Measurements from ENCODE around the gene TBC1D17.
"Not testable (repeated sequence)": the region's sequence is repeated elsewhere in the genome, so short reads cannot be mapped to it uniquely, and the experiment has no call there.

The TBC1D17 gene

DNA sequence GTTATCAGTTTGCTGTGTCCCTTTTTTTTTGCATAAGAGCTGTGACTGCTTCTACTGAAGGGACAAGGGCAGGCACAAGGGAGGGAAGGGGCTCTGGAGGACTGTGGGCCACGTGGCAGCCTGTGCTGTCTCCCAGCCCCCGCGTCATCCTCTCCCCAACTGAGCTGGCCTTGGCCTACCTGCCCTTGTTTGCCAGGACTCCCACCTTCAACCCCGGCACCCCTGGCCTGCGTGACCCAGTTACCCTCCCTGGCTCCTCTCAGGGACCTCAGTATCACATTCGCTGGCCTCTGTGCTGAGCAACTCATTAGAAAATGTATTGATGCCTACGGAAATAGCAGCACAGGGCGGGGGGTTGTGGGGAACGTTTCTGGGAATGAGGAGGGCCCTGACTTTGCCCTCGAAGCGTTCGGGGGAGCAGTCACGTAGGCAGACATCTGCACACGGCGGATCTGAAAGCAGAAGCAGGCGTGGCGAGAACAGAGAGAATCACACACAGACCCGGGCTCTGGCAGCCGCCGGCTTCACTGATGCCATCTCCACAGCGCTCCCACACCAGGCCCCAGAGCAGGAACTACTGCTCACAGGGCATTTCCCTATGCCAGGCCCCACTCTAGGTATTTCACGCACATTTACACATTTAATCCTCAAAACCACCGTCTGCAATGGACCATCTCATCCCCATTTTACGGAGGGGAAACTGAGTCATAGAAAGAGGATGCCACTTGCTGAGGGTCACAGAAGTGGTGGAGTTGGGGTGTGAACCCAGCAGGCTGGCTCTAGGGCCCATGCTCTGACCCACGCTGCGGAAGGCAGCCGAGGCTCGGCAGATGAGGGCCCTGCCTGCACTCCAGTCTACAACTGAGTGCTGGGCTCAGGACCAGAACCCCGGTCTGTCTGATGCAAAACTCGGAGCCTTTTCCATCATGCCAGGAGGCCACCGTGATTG lies 45.8 kb downstream of the TBC1D17 start:
- peak overlapping the region; percentile 99 for H3K27ac ChIP-seq (ENCODE audit: low read depth, low read length, poor library complexity, severe bottlenecking)
- peaks cover 43% of the 10 kb centered on the region for H3K79me2 ChIP-seq (ENCODE audit: insufficient read depth, low read length)
- no peaks in the 10 kb centered on the region for H3K27me3 ChIP-seq (ENCODE audit: insufficient read depth, low read length)
- H4K20me1 ChIP-seq (ENCODE audit: insufficient read depth, low read length): no peaks in the 10 kb centered on the region
- peak overlapping the region; percentile 59 for H3K9ac ChIP-seq (ENCODE audit: low read length)
- H3K4me1 ChIP-seq (ENCODE audit: insufficient read depth, low read length, severe bottlenecking): peaks cover 96% of the 10 kb centered on the region
- peaks cover 60% of the 10 kb centered on the region for H3K36me3 ChIP-seq (ENCODE audit: insufficient read depth, low read length)
- H3K9me2 ChIP-seq (ENCODE audit: low read depth, low read length): no peaks in the 10 kb centered on the region
- no peak overlapping the region for H2AFZ ChIP-seq (ENCODE audit: low read length)
- TF ChIP-seq, protein P1, sequence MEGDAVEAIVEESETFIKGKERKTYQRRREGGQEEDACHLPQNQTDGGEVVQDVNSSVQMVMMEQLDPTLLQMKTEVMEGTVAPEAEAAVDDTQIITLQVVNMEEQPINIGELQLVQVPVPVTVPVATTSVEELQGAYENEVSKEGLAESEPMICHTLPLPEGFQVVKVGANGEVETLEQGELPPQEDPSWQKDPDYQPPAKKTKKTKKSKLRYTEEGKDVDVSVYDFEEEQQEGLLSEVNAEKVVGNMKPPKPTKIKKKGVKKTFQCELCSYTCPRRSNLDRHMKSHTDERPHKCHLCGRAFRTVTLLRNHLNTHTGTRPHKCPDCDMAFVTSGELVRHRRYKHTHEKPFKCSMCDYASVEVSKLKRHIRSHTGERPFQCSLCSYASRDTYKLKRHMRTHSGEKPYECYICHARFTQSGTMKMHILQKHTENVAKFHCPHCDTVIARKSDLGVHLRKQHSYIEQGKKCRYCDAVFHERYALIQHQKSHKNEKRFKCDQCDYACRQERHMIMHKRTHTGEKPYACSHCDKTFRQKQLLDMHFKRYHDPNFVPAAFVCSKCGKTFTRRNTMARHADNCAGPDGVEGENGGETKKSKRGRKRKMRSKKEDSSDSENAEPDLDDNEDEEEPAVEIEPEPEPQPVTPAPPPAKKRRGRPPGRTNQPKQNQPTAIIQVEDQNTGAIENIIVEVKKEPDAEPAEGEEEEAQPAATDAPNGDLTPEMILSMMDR (IDR thresholded peaks at IDR 0.05; ENCODE audit: low read length): no peak
- TF ChIP-seq EZH2 (IDR thresholded peaks at IDR 0.05; ENCODE audit: borderline replicate concordance, low read length): no peak
- H3K9me3 ChIP-seq (ENCODE audit: low read length): no peaks in the 10 kb centered on the region
- H3K4me2 ChIP-seq (ENCODE audit: low read length): peak overlapping the region; percentile 61
- 0 out of 2 replicates have a peak, but pooled peaks cover 3% of the 10 kb centered on the region for H3F3A ChIP-seq (ENCODE audit: insufficient read depth, low read length)
- H3K4me3 ChIP-seq (ENCODE audit: low read depth, low read length, poor library complexity, severe bottlenecking): peak overlapping the region; percentile 51

DNA sequence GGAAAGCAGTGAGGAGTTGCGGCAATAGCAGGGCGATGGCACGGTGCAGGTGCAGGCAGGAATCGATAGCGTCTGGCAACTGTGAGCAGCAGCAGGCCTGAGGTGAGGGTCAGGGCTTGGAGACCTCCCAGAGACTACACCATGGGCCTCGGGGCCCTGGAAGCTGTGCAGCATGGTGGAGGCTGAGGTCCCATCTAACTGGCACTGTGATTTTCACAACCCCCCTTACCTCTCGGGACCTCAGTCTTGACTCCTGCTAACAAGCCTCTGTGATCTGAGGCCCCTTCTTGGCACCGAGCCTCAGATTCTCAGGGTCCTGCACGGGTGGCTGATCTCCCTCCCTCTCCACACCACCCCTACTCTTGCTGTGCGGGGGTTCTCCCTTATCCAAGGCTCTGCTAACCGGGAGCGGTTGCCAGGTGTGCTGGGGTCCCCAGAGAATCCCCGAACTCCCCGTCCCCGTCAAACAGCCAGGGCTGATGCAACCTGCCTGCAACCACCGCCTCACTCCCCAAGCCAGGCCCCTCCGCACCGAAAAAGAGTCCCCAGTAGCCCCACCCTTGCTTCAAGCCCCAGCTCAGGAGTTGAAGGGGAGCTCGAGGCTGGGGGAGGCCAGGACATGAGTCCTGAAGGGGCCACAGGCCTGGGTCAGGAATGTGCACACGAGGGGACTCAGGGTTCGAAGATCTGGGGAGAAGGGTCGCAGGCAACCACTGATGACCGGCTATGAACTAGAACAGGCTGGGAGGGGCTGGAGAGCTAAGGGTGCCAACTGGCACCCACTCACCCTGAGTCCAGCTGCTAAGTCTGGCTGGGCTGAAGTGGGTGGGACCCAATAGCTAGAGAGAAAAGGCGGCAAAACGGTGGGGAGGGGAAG lies 46.7 kb downstream of the TBC1D17 start:
- H3F3A ChIP-seq (ENCODE audit: insufficient read depth, low read length): 0 out of 2 replicates have a peak, but pooled peaks cover 3% of the 10 kb centered on the region
- no peaks in the 10 kb centered on the region for H3K27me3 ChIP-seq (ENCODE audit: insufficient read depth, low read length)
- peaks cover 94% of the 10 kb centered on the region for H3K4me1 ChIP-seq (ENCODE audit: insufficient read depth, low read length, severe bottlenecking)
- no peaks in the 10 kb centered on the region for H4K20me1 ChIP-seq (ENCODE audit: insufficient read depth, low read length)
- no peak overlapping the region for H2AFZ ChIP-seq (ENCODE audit: low read length)
- peak overlapping the region; percentile 99 for H3K27ac ChIP-seq (ENCODE audit: low read depth, low read length, poor library complexity, severe bottlenecking)
- H3K9ac ChIP-seq (ENCODE audit: low read length): peak overlapping the region; percentile 59
- peaks cover 56% of the 10 kb centered on the region for H3K36me3 ChIP-seq (ENCODE audit: insufficient read depth, low read length)
- H3K4me2 ChIP-seq (ENCODE audit: low read length): peak overlapping the region; percentile 61
- H3K4me3 ChIP-seq (ENCODE audit: low read depth, low read length, poor library complexity, severe bottlenecking): peak overlapping the region; percentile 51
- no peaks in the 10 kb centered on the region for H3K9me3 ChIP-seq (ENCODE audit: low read length)
- H3K79me2 ChIP-seq (ENCODE audit: insufficient read depth, low read length): peaks cover 44% of the 10 kb centered on the region
- no peaks in the 10 kb centered on the region for H3K9me2 ChIP-seq (ENCODE audit: low read depth, low read length)
- no peak for TF ChIP-seq EZH2 (IDR thresholded peaks at IDR 0.05; ENCODE audit: borderline replicate concordance, low read length)
- TF ChIP-seq, protein P1 (IDR thresholded peaks at IDR 0.05; ENCODE audit: low read length): no peak

- H3F3A ChIP-seq (ENCODE audit: insufficient read depth, low read length); H3K9me2 ChIP-seq (ENCODE audit: low read depth, low read length); H4K20me1 ChIP-seq (ENCODE audit: insufficient read depth, low read length); H3K27me3 ChIP-seq (ENCODE audit: insufficient read depth, low read length); H2AFZ ChIP-seq (ENCODE audit: low read length); H3K9me3 ChIP-seq (ENCODE audit: low read length): not testable (repeated sequence)
- Histone ChIP-seq H3K9ac (ENCODE audit: low read length) (peak overlapping the region; percentile 59), H3K79me2 (ENCODE audit: insufficient read depth, low read length) (peaks cover 39% of the 10 kb centered on the region), H3K36me3 (ENCODE audit: insufficient read depth, low read length) (peaks cover 57% of the 10 kb centered on the region), H3K4me1 (ENCODE audit: insufficient read depth, low read length, severe bottlenecking) (peaks cover 91% of the 10 kb centered on the region), H3K27ac (ENCODE audit: low read depth, low read length, poor library complexity, severe bottlenecking) (peak overlapping the region; percentile 99), H3K4me2 (ENCODE audit: low read length) (peak overlapping the region; percentile 61), H3K4me3 (ENCODE audit: low read depth, low read length, poor library complexity, severe bottlenecking) (peak overlapping the region; percentile 51)
These were observed 47.3 kb downstream of the TBC1D17 start for GRCh38 chr19:49924881-49925210.
